Activated gamma-delta T cell (primary cell): ENCODE results near the gene NEURL1.
"Not testable (repeated sequence)": the region's sequence is repeated elsewhere in the genome, so short reads cannot be mapped to it uniquely, and the experiment has no call there.

Source experiments
- DNase-seq: peaks from one replicate; lab custom pipeline; 2025; lab: John Stamatoyannopoulos, UW

The NEURL1 gene

GRCh38 chr10:103493916-103494877 lies 692 bp downstream of the NEURL1 start:
- peak; percentile 30 for DNase-seq

DNA sequence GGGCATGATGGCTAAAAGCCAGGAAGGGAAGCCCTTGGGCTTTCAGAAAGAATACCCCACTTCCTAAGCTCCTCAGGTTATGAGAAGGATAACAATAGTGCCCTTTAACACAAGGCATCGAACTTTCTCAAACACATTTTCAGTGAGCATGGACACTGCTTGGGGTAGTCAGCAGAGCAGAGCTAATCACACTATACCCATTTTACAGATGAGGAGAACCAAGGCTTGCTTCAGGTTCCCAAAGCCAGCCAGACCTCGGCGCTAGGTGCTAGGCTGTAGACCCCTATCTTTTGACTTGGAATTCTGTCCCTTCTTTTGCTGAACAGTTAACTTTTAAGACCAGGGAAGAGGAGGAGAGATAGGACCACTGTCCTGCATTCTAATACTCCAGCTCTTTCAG lies 1.8 kb downstream of the NEURL1 start:
- no peak for DNase-seq

DNA sequence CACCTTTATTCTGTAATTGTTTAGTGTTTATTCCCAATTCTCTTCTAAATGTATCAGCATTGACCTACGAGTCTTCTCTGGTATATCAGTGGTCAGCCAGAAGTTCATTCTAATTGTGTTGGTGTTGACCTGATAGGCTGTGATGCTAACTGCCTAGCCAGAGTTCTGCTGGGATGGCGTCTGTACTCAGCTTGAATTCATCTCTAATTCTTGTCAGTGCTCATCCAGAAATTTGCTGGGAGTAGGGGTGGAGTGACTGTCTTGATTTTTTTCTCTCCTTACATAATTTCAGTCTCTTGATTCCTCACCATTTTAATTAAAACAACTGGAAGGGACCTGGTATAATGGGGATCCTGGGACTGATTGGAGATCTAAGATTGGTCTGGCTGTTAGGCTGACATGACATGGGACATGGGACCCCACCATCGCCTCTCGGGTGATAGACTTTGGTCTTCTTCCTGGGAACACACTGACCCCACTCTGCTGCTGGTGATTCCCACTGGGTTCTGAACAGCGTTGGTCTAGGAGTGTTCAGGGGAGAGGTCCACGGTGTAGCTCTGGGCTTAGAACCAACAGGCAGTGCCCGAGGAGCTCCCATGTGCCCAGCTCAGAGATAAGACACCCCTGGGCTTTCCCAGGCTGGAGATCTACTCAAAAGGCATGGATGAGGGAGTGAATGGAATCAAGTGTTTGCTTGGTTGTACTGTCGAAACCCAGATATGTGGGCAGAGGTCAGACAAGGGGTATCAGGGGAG lies 3.8 kb downstream of the NEURL1 start:
- DNase-seq = no peak

- no peak for DNase-seq
Measured at GRCh38 chr10:103498936-103499638, 5.6 kb downstream of the NEURL1 start.

DNA sequence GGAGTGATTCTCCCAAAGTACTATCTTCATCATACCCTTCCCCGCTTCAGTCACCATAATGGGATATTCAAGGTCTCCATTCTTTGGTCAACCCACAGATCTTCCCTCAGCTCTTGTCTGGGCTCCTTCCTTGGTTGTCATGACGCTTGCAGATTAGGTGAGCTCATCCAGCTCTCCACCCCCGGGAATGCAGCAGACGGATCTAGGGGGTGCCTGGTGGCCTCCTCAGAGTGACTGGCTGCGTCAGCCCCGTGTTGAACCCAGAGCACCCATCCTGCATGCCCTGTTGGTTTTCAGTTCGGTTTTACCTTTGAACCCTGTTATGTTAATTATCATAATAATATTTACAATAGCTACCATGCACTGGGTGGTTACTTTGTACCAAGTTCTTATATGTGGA lies 6.4 kb downstream of the NEURL1 start:
- DNase-seq = no peak

DNA sequence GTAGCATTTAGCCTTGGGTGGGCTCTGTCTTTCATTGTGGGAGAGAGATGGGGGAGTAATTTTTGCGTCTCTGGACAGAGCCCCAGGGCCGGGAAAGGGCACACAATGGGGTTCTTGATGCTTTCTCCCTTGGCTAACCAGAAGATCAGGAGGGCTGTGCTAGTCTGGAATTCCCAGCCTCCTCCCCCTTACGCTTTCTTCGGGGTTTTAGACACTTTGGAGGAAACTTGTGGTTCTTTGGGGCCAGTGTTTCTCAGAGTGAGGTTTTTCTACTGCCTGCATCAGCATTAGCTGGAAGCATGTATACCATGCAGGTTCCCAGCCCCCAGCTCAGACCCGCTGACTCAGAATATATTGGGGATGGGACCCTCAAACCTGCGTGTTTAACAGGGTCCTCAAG lies 7.0 kb downstream of the NEURL1 start:
- DNase-seq = no peak

GRCh38 chr10:103501186-103501585 lies 7.7 kb downstream of the NEURL1 start:
- no peak for DNase-seq

DNA sequence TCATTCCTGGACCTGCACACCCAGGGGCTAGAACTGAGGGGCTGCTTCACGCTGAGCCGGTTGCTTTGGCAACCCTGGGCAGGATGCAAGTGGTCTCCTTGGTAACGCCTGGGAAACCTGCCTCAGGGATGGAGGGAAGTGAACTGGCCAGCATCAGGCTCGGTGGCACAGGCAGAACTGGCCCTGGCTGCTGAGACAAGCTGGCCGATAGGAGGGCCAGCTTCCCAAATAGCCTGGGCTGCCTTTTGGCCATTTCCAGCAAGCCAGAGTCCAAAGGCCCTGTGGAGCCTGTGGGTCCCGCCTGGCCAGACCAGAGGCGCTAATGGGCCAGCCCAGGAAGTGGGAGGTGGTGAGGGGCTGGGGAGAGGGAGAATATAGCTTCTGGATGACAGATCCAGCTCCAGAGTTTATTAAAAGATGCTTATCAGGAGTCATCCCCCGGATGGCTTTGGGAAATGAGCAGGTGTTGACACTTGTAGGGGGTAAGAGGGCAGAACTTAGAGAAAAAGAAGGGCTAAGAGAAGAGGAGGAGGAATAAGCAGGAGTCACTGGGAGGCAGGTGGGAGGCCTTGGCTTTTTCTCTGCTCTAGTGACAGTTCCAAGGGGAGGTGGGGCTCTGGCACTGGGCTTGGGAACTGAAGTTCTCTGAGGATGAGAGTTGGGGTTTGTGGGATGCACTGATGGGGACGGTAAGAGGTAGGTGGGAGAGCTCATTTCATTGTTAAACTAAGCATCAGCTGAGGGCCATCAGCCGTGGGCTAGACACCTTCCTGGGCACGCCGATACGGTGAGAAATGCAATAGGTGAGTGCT lies 9.6 kb downstream of the NEURL1 start:
- no peak for DNase-seq

- DNase-seq = not testable (repeated sequence)
Measured at GRCh38 chr10:103503777-103504176, 10.3 kb downstream of the NEURL1 start.

DNA sequence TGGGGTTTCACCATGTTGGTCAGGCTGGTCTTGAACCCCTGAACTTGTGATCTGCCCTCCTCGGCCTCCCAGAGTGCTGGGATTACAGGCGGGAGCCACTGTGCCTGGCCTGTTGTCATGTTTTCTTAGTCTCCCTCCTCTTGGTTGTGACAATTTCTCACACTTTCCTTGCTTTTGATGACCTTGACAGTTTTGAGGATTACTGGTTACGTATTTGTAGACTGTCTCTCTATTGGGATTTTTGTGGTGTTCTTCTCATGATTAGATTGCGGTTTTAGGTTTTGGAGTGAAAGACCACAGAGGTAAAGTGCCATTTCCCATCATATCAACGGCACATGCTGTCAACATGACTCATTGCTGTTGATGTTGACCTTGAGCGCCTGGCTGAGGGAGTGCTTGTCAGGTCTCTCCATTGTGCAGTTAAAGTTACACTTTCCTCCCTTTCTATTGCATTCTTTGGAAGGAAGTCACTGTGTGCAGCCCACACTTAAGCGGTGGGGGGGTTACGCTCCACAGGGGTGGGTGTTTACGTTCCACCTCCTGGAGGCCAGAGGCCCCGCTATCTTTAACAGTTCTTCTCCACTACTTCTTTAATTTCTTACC lies 10.8 kb downstream of the NEURL1 start:
- no peak for DNase-seq

- no peak for DNase-seq
Measured at GRCh38 chr10:103506061-103506460, 12.6 kb downstream of the NEURL1 start.

- no peak for DNase-seq
Measured at GRCh38 chr10:103507235-103508191, 14.0 kb downstream of the NEURL1 start.

- DNase-seq = no peak
Measured at GRCh38 chr10:103510046-103510685, 16.7 kb downstream of the NEURL1 start.

GRCh38 chr10:103510791-103511752 lies 17.6 kb downstream of the NEURL1 start:
- DNase-seq = no peak

- no peak for DNase-seq
Measured at GRCh38 chr10:103512166-103512565, 18.7 kb downstream of the NEURL1 start.

GRCh38 chr10:103512591-103513379 lies 19.3 kb downstream of the NEURL1 start:
- no peak for DNase-seq

- no peak for DNase-seq
Measured at GRCh38 chr10:103513380-103514060, 20.0 kb downstream of the NEURL1 start.
